ENCODE data around the gene LRRTM4. TPM values are rescaled to one million over a fixed set of nuclear protein-coding genes. Genes with fewer than 3 reads are reported as not detected.

The LRRTM4 gene
- total and polyA plus RNA-seq, 2 of the 13 experiments (the other 11 are each of a cell fraction or from before 2014, with no cell fraction given) = 1.2 TPM

GRCh38 chr2:77566131-77566530 lies 44.0 kb upstream of the LRRTM4 start:
- no peak overlapping the region for H3K4me3 ChIP-seq (replicated peaks in 1 of 3; ENCODE audit: insufficient read depth in 1 of 3, low read depth in 2 of 3, low read length in 3 of 3)
- H3K4me2 ChIP-seq (ENCODE audit: low read depth, low read length) = no peak overlapping the region
- no peak overlapping the region for H3K27ac ChIP-seq (ENCODE audit: extremely low read length, insufficient read depth, low read length)
- peaks cover 10% of the 10 kb centered on the region for H3K4me1 ChIP-seq (ENCODE audit: insufficient read depth, low read length)
- no peaks in the 10 kb centered on the region for H3K79me2 ChIP-seq (ENCODE audit: insufficient read depth, low read length)
- BruUV-seq (replicated peaks) = no TSS peak
- ATAC-seq (no peak), FAIRE-seq (no peak), DNase-seq (ENCODE audit: low spot score) (no peak)
- TF ChIP-seq SP4 (CRISPR knock-in tag; IDR thresholded peaks at IDR 0.05) (no peak), ZSCAN9 (CRISPR knock-in tag; IDR thresholded peaks at IDR 0.05; ENCODE audit: borderline replicate concordance) (no peak), MBNL3 (CRISPR knock-in tag; conservative IDR thresholded peaks at IDR 0.05) (no peak), KDM5B (CRISPR knock-in tag; IDR thresholded peaks at IDR 0.05; ENCODE audit: borderline replicate concordance) (no peak)
- in situ Hi-C loops (cut with HindIII; ENCODE audit: extremely low pct_ligation_motif_present, low pct_unique_long_range_greater_than_20kb) (no loop called here), intact Hi-C loops (cut with micrococcal nuclease; ENCODE audit: unreplicated experiment) (no loop called here)
- H2AFZ ChIP-seq (ENCODE audit: low read length) = no peak overlapping the region
- ChIA-PET POLR2A (no interaction called here), CTCF (ENCODE audit: low intra/inter-chr PET ratio, low total read pairs) (no interaction called here)
- no peaks in the 10 kb centered on the region for H4K20me1 ChIP-seq (ENCODE audit: insufficient read depth, low read length)
- no peaks in the 10 kb centered on the region for H3K9me3 ChIP-seq (ENCODE audit: low read length)
- no peaks in the 10 kb centered on the region for H3K36me3 ChIP-seq (replicated peaks in 1 of 2; ENCODE audit: control insufficient read depth in 1 of 2, insufficient read depth in 2 of 2, low read length in 2 of 2)
- 4% methylated on average over 1 of the region's 1 CpG for WGBS (ENCODE audit: low lambda C conversion rate)
- H3K9ac ChIP-seq (ENCODE audit: insufficient read depth, low read depth, low read length) = no peak overlapping the region
- H3K27me3 ChIP-seq (ENCODE audit: control insufficient read depth in 1 of 2, insufficient read depth in 2 of 2, low read length in 2 of 2) = no peaks in the 10 kb centered on the region

GRCh38 chr2:77552956-77553355 lies 30.8 kb upstream of the LRRTM4 start:
- no peaks in the 10 kb centered on the region for H3K79me2 ChIP-seq (ENCODE audit: insufficient read depth, low read length)
- no peak overlapping the region for H3K4me2 ChIP-seq (ENCODE audit: low read depth, low read length)
- WGBS (ENCODE audit: low lambda C conversion rate) = 83% methylated on average over 2 of the region's 2 CpGs
- H4K20me1 ChIP-seq (ENCODE audit: insufficient read depth, low read length) = no peaks in the 10 kb centered on the region
- POLR2A ChIA-PET = no interaction called here
- H3K4me1 ChIP-seq (ENCODE audit: insufficient read depth, low read length) = no peaks in the 10 kb centered on the region
- no peak for ATAC-seq
- no peak for FAIRE-seq
- H3K27ac ChIP-seq (ENCODE audit: extremely low read length, insufficient read depth, low read length) = no peak overlapping the region
- CTCF ChIA-PET (ENCODE audit: low intra/inter-chr PET ratio, low total read pairs) = no interaction called here
- H3K4me3 ChIP-seq (replicated peaks in 1 of 3; ENCODE audit: insufficient read depth in 1 of 3, low read depth in 2 of 3, low read length in 3 of 3) = no peak overlapping the region
- no peaks in the 10 kb centered on the region for H3K36me3 ChIP-seq (replicated peaks in 1 of 2; ENCODE audit: control insufficient read depth in 1 of 2, insufficient read depth in 2 of 2, low read length in 2 of 2)
- H2AFZ ChIP-seq (ENCODE audit: low read length) = no peak overlapping the region
- in situ Hi-C loops (cut with HindIII; ENCODE audit: extremely low pct_ligation_motif_present, low pct_unique_long_range_greater_than_20kb) (no loop called here), intact Hi-C loops (cut with micrococcal nuclease; ENCODE audit: unreplicated experiment) (no loop called here)
- no peaks in the 10 kb centered on the region for H3K9me3 ChIP-seq (ENCODE audit: low read length)
- TF ChIP-seq CSRNP1 (CRISPR knock-in tag; IDR thresholded peaks at IDR 0.05) (no peak), ZBTB44 (CRISPR knock-in tag; IDR thresholded peaks at IDR 0.05) (no peak)
- H3K27me3 ChIP-seq (ENCODE audit: control insufficient read depth in 1 of 2, insufficient read depth in 2 of 2, low read length in 2 of 2) = no peaks in the 10 kb centered on the region
- H3K9ac ChIP-seq (ENCODE audit: insufficient read depth, low read depth, low read length) = no peak overlapping the region
- no peak for DNase-seq (ENCODE audit: low spot score)
- BruUV-seq (replicated peaks) = no TSS peak
